ENCODE results near the gene ATF5.

The ATF5 gene, protein sequence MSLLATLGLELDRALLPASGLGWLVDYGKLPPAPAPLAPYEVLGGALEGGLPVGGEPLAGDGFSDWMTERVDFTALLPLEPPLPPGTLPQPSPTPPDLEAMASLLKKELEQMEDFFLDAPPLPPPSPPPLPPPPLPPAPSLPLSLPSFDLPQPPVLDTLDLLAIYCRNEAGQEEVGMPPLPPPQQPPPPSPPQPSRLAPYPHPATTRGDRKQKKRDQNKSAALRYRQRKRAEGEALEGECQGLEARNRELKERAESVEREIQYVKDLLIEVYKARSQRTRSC

GRCh38 chr19:49929121-49929610 lies at the start of gene ATF5, which contains the start of gene NUP62:
Gene ATF5, plus strand, starts transcription at chr19:49929205. Its CDS starts 1,646 bp downstream, at chr19:49930851.
Gene NUP62, minus strand, starts transcription at chr19:49929504. Its CDS starts 19,697 bp downstream, at chr19:49909807.
- peak; percentile 86 for DNase-seq (ENCODE audit: low spot score)

DNA sequence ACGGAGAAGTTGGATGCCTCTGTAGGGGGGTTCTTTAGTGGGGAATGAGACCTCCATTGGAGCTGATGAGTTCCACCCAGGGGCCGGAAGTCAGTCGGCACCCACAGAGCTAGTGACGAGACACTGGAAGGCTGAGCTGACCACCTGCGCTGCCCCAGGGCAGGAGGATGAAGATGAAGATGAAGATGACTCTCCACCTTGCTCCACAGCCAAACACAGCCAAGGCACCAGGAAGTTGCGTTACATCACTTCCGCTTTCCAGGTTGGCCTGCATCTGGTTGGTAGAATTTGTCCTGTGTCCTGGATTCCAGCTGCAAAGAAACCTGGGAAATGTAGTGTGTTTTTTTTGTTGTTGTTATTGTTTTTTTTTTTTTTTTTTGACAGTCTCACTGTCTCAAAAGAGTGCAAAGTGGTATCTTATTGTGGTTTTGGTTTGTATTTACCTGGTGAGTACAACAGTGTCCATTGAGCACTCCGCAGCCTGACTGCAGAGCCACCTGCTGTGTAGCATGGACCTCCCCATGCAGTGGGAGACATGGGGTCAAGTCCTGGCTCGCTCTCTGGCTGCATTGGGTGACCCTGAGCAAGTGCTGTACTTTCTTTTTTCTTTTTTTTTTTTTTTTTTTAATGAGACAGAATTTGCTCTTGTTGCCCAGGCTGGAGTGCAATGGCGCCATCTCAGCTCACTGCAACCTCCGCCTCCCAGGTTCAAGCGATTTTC lies 49.6 kb upstream of the ATF5 start:
- no peak for DNase-seq (ENCODE audit: low spot score)

- DNase-seq (ENCODE audit: low spot score), result no peak
These were observed 48.7 kb upstream of the ATF5 start for GRCh38 chr19:49880162-49880869.

DNA sequence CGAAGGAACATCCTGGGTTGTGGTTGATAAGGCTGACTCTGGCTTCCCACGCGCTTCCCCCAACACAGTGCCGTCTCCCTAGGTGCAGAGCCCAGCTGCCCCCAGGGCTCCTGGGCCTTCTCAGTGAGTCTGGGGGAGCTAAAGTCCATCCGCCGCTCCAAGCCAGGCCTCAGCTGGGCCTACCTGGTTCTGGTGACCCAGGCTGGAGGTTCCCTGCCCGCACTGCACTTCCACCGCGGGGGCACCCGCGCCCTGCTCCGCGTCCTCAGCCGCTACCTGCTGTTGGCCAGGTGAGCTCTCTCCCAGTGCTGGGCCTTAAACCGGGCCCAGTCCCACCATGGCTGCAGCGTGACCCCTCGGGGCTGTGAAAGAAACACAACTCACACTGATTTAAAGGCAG lies 47.8 kb upstream of the ATF5 start:
- DNase-seq (ENCODE audit: low spot score), result no peak

DNA sequence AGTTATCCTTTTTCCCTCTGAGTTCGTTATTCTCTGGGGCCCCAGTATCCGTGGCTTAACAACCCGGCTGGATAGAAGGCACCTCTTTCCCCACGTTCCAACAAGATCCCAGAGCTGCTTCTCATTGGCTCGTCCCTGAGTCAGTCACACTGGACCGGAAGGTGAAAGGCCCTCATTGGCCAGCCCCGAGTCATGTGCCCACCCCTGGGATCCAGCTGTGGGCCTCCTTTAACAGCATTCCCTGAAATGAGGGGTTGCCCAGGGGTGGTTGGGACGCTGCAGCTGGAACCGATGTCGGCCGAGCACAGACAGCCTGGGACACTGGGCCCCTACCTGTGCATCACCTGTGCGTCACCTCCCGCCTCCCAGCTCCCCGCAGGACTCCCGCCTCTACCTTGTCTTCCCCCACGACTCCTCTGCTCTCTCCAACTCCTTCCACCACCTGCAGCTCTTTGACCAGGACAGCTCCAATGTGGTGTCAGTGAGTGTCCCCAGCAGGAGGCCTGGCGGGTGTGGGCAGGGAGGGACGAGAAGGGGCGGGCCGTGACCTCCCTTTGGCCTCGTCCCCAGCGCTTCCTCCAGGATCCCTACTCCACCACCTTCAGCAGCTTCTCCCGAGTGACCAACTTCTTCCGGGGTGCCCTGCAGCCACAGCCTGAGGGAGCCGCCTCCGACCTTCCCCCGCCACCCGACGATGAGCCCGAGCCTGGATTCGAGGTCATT lies 47.2 kb upstream of the ATF5 start:
- DNase-seq (ENCODE audit: low spot score), result no peak

- DNase-seq (ENCODE audit: low spot score), result no peak
These were observed 46.4 kb upstream of the ATF5 start for GRCh38 chr19:49882643-49883042.

GRCh38 chr19:49883094-49883493 lies 45.9 kb upstream of the ATF5 start:
- DNase-seq (ENCODE audit: low spot score), result no peak

DNA sequence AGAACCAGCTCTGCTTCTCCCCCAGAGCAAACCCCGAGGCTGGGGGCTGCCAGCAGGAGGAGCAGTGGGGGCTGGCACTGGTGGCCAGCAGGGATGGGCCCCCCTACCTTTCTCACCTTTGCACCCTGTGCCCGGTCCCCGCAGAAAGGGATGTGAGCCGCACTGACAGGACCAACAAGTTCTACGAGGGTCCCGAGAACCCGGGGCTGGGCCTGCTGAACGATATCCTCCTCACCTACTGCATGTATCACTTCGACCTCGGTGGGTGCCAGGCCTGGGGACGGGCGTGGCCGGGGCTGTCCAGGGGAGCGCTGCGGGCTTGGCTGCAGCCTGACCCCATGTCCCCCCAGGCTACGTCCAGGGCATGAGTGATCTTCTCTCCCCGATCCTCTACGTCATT lies 44.9 kb upstream of the ATF5 start:
- no peak for DNase-seq (ENCODE audit: low spot score)

DNA sequence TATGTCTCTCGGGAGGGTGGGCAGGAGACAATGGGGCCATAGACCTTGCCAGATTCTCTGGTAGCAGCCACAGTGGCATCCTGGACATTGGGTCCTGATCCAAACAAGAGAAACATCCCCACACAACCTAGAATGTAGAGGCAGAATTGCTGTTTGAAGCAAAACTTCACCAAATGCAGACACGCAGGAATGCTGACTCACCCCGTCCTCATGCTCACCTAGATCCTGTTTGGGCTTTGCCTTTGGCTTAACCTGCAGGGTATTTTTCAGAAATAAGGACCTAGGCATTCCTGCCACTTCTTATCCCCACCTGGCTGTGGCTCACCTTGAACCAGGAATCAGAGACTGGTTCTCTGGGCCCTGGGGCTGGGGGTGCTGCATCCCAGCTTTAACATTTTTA lies 44.2 kb upstream of the ATF5 start:
- DNase-seq (ENCODE audit: low spot score), result peak; percentile 33

- DNase-seq (ENCODE audit: low spot score), result peak; percentile 36
These were observed 41.9 kb upstream of the ATF5 start for GRCh38 chr19:49887037-49887664.

GRCh38 chr19:49887665-49888509 lies 41.1 kb upstream of the ATF5 start:
- DNase-seq (ENCODE audit: low spot score), result no peak

- no peak for DNase-seq (ENCODE audit: low spot score)
These were observed 40.5 kb upstream of the ATF5 start for GRCh38 chr19:49888510-49888824.

DNA sequence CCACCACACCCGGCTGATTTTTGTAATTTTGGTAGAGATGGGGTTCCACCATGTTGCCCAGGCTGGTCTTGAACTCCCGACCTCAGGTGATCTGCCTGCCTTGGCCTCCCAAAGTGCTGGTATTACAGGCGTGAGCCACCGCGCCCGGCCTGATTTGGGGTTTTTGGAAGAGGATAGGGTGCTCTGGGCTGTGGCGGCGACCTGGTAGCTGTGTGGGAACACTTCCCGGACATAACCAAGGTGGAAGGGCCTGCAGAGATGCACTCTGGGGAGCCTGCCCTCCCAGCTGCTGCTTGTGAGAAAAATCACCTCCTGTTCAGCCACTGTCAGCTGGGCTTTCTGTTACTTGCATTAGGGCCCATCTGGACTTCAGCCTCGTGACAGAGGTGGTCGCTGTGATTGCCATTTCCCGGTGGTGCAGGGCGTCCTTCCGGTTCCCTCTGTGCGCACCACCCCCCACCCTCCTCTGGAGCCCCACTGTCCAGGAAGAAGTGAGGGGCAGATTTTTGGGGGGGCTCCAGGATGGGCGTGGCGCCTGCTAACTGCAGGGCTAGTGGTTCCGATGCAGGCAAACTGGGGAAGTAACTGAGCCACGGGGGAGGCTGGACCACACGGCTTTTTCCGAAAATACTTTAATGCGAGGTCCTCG lies 39.8 kb upstream of the ATF5 start:
- no peak for DNase-seq (ENCODE audit: low spot score)

- DNase-seq (ENCODE audit: low spot score), result peak; percentile 68
These were observed 39.2 kb upstream of the ATF5 start for GRCh38 chr19:49889687-49890348.

- peak; percentile 36 for DNase-seq (ENCODE audit: low spot score)
These were observed 38.4 kb upstream of the ATF5 start for GRCh38 chr19:49890349-49891311.

- DNase-seq (ENCODE audit: low spot score), result no peak
These were observed 37.6 kb upstream of the ATF5 start for GRCh38 chr19:49891393-49891792.

GRCh38 chr19:49892716-49893115 lies 36.3 kb upstream of the ATF5 start:
- no peak for DNase-seq (ENCODE audit: low spot score)

DNA sequence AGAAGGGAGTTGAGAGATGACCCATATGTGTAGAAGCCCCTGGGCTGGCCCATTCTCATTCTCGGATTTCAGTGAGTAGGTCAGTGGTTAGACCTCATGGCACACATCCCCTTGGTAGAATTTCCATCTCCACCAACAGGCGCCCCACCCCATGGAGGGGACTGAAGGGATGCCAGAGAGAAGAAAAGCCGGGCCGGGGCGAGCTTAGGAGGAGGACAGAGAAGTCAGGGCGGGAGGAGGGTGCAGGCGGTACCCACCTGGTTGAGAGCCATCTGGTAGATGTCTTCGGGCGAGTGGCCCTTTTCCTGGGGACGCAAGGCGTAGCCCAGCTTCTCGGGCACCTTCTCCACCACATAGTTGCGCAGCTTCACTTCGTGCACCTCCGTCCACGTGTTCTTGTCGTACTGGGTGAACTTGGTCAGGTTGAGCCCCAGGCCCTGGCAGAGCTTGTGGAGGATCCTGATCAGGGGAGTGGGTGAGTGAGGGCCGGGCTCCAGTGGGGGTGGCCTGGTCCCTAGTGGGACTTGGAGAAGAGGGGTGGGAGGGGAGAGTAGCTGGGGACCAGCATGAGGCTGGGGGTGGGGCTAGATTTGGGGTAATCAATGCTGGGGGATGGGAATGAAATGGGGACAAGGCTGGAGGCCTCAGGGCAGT lies 34.9 kb upstream of the ATF5 start:
- no peak for DNase-seq (ENCODE audit: low spot score)
